ENCODE measurements around the gene WWOX.
A peak's percentile ranks its signal among the peaks of the same experiment; 100 is the strongest.

Gene WWOX

GRCh38 chr16:78641433-78641832, 542.0 kb downstream of the WWOX start:
- H3K9me3 ChIP-seq (ENCODE audit: control insufficient read depth in 2 of 2, low read length in 2 of 2) = no peaks in the 10 kb centered on the region
- no peaks in the 10 kb centered on the region for H3K36me3 ChIP-seq (ENCODE audit: control insufficient read depth in 2 of 2, insufficient read depth in 2 of 2, low read length in 2 of 2)
- H3K9ac ChIP-seq (ENCODE audit: low read length in 2 of 2) = no peak overlapping the region
- H3K27ac ChIP-seq (ENCODE audit: low read length) = no peak overlapping the region
- no peaks in the 10 kb centered on the region for H3K27me3 ChIP-seq (ENCODE audit: control insufficient read depth in 1 of 2, insufficient read depth in 2 of 2, low read length in 2 of 2)
- no peak overlapping the region for H3K4me3 ChIP-seq (ENCODE audit: low read length in 2 of 2)
- H3K4me1 ChIP-seq (ENCODE audit: control insufficient read depth, insufficient read depth, low read length) = no peaks in the 10 kb centered on the region

- Histone ChIP-seq H3K4me1 (ENCODE audit: control insufficient read depth, insufficient read depth, low read length) (no peaks in the 10 kb centered on the region), H3K27me3 (ENCODE audit: control insufficient read depth in 1 of 2, insufficient read depth in 2 of 2, low read length in 2 of 2) (no peaks in the 10 kb centered on the region), H3K9me3 (ENCODE audit: control insufficient read depth in 2 of 2, low read length in 2 of 2) (no peaks in the 10 kb centered on the region), H3K27ac (ENCODE audit: low read length) (no peak overlapping the region), H3K36me3 (ENCODE audit: control insufficient read depth in 2 of 2, insufficient read depth in 2 of 2, low read length in 2 of 2) (no peaks in the 10 kb centered on the region), H3K4me3 (ENCODE audit: low read length in 2 of 2) (no peak overlapping the region), H3K9ac (ENCODE audit: low read length in 2 of 2) (no peak overlapping the region)
These were observed 543.3 kb downstream of the WWOX start for GRCh38 chr16:78642621-78643285.

DNA sequence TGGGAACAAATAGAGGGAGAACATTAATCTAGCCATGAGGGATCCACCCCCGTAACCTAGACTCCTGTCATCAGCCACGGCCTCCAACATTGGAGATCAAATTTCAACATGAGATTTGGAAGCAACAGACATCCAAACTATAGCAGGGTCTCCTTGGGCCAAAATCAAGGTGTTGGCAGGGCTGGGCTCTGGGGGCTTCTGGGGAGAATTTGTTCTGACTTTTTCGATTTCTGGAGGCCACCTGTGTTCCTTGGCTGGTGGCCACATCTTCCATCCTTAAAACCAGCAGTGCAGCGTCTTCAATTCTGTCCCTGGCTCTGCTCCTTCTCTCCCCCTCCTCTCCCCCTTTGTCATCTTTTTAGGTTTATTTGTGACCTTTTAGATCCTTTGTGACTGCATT, 546.2 kb downstream of the WWOX start:
- Histone ChIP-seq H3K27ac (ENCODE audit: low read length) (no peak overlapping the region), H3K9ac (ENCODE audit: low read length in 2 of 2) (no peak overlapping the region), H3K9me3 (ENCODE audit: control insufficient read depth in 2 of 2, low read length in 2 of 2) (no peaks in the 10 kb centered on the region), H3K36me3 (ENCODE audit: control insufficient read depth in 2 of 2, insufficient read depth in 2 of 2, low read length in 2 of 2) (no peaks in the 10 kb centered on the region), H3K27me3 (ENCODE audit: control insufficient read depth in 1 of 2, insufficient read depth in 2 of 2, low read length in 2 of 2) (no peaks in the 10 kb centered on the region), H3K4me3 (ENCODE audit: low read length in 2 of 2) (no peak overlapping the region), H3K4me1 (ENCODE audit: control insufficient read depth, insufficient read depth, low read length) (peaks cover 6% of the 10 kb centered on the region)

GRCh38 chr16:78647019-78647418, 547.6 kb downstream of the WWOX start:
- Histone ChIP-seq H3K9ac (ENCODE audit: low read length in 2 of 2) (no peak overlapping the region), H3K36me3 (ENCODE audit: control insufficient read depth in 2 of 2, insufficient read depth in 2 of 2, low read length in 2 of 2) (no peaks in the 10 kb centered on the region), H3K4me1 (ENCODE audit: control insufficient read depth, insufficient read depth, low read length) (peaks cover 6% of the 10 kb centered on the region), H3K27ac (ENCODE audit: low read length) (no peak overlapping the region), H3K27me3 (ENCODE audit: control insufficient read depth in 1 of 2, insufficient read depth in 2 of 2, low read length in 2 of 2) (no peaks in the 10 kb centered on the region), H3K9me3 (ENCODE audit: control insufficient read depth in 2 of 2, low read length in 2 of 2) (no peaks in the 10 kb centered on the region), H3K4me3 (ENCODE audit: low read length in 2 of 2) (no peak overlapping the region)

- Histone ChIP-seq H3K27ac (ENCODE audit: low read length) (no peak overlapping the region), H3K9me3 (ENCODE audit: control insufficient read depth in 2 of 2, low read length in 2 of 2) (no peaks in the 10 kb centered on the region), H3K9ac (ENCODE audit: low read length in 2 of 2) (no peak overlapping the region), H3K4me1 (ENCODE audit: control insufficient read depth, insufficient read depth, low read length) (peaks cover 6% of the 10 kb centered on the region), H3K27me3 (ENCODE audit: control insufficient read depth in 1 of 2, insufficient read depth in 2 of 2, low read length in 2 of 2) (no peaks in the 10 kb centered on the region), H3K36me3 (ENCODE audit: control insufficient read depth in 2 of 2, insufficient read depth in 2 of 2, low read length in 2 of 2) (no peaks in the 10 kb centered on the region), H3K4me3 (ENCODE audit: low read length in 2 of 2) (no peak overlapping the region)
These were observed 548.0 kb downstream of the WWOX start for GRCh38 chr16:78647491-78647890.

DNA sequence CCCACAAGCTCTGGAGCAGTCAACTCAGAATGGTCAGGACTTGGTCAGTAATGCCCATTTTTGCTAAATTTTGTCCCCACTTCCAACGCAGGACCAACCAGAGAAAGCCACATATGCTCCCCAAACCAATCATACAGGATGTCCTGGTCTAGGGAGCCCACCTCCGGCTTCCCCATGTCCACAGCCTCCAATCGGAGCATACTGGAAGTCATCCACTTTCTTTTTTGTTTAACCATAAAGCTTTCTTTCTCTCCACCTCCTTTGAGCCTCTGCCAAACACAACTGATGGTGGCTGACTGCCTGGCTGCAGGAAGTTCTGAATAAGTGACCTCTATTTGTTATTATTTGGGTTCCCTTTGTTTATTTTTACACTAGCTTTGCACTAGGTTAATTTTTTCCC, 549.1 kb downstream of the WWOX start:
- Histone ChIP-seq H3K9me3 (ENCODE audit: control insufficient read depth in 2 of 2, low read length in 2 of 2) (no peaks in the 10 kb centered on the region), H3K4me3 (ENCODE audit: low read length in 2 of 2) (peak overlapping the region in 1 of 2 donors; percentile 40), H3K27me3 (ENCODE audit: control insufficient read depth in 1 of 2, insufficient read depth in 2 of 2, low read length in 2 of 2) (no peaks in the 10 kb centered on the region), H3K36me3 (ENCODE audit: control insufficient read depth in 2 of 2, insufficient read depth in 2 of 2, low read length in 2 of 2) (no peaks in the 10 kb centered on the region), H3K27ac (ENCODE audit: low read length) (no peak overlapping the region), H3K4me1 (ENCODE audit: control insufficient read depth, insufficient read depth, low read length) (peaks cover 6% of the 10 kb centered on the region), H3K9ac (ENCODE audit: low read length in 2 of 2) (no peak overlapping the region)

GRCh38 chr16:78650339-78651074, 551.1 kb downstream of the WWOX start:
- Histone ChIP-seq H3K27ac (ENCODE audit: low read length) (no peak overlapping the region), H3K36me3 (ENCODE audit: control insufficient read depth in 2 of 2, insufficient read depth in 2 of 2, low read length in 2 of 2) (no peaks in the 10 kb centered on the region), H3K9me3 (ENCODE audit: control insufficient read depth in 2 of 2, low read length in 2 of 2) (no peaks in the 10 kb centered on the region), H3K4me1 (ENCODE audit: control insufficient read depth, insufficient read depth, low read length) (peaks cover 6% of the 10 kb centered on the region), H3K9ac (ENCODE audit: low read length in 2 of 2) (no peak overlapping the region), H3K27me3 (ENCODE audit: control insufficient read depth in 1 of 2, insufficient read depth in 2 of 2, low read length in 2 of 2) (no peaks in the 10 kb centered on the region), H3K4me3 (ENCODE audit: low read length in 2 of 2) (no peak overlapping the region)

- H3K4me1 ChIP-seq (ENCODE audit: control insufficient read depth, insufficient read depth, low read length) = no peaks in the 10 kb centered on the region
- H3K27ac ChIP-seq (ENCODE audit: low read length) = no peak overlapping the region
These were observed 555.5 kb downstream of the WWOX start for GRCh38 chr16:78654929-78655328.

GRCh38 chr16:78655331-78656113, 556.1 kb downstream of the WWOX start:
- H3K4me3 ChIP-seq (ENCODE audit: low read length in 2 of 2) = no peak overlapping the region
- H3K27me3 ChIP-seq (ENCODE audit: control insufficient read depth in 1 of 2, insufficient read depth in 2 of 2, low read length in 2 of 2) = no peaks in the 10 kb centered on the region
- H3K27ac ChIP-seq (ENCODE audit: low read length) = no peak overlapping the region
- no peak overlapping the region for H3K9ac ChIP-seq (ENCODE audit: low read length in 2 of 2)
- H3K9me3 ChIP-seq (ENCODE audit: control insufficient read depth in 2 of 2, low read length in 2 of 2) = no peaks in the 10 kb centered on the region
- no peaks in the 10 kb centered on the region for H3K4me1 ChIP-seq (ENCODE audit: control insufficient read depth, insufficient read depth, low read length)
- H3K36me3 ChIP-seq (ENCODE audit: control insufficient read depth in 2 of 2, insufficient read depth in 2 of 2, low read length in 2 of 2) = no peaks in the 10 kb centered on the region

More at GRCh38 chr16:78654929-78655328, 555.5 kb downstream of the WWOX start:
- H3K9me3 ChIP-seq (ENCODE audit: control insufficient read depth in 2 of 2, low read length in 2 of 2) = no peaks in the 10 kb centered on the region
- no peaks in the 10 kb centered on the region for H3K27me3 ChIP-seq (ENCODE audit: control insufficient read depth in 1 of 2, insufficient read depth in 2 of 2, low read length in 2 of 2)
- H3K9ac ChIP-seq (ENCODE audit: low read length in 2 of 2) = no peak overlapping the region
- no peaks in the 10 kb centered on the region for H3K36me3 ChIP-seq (ENCODE audit: control insufficient read depth in 2 of 2, insufficient read depth in 2 of 2, low read length in 2 of 2)
- H3K4me3 ChIP-seq (ENCODE audit: low read length in 2 of 2) = no peak overlapping the region

DNA sequence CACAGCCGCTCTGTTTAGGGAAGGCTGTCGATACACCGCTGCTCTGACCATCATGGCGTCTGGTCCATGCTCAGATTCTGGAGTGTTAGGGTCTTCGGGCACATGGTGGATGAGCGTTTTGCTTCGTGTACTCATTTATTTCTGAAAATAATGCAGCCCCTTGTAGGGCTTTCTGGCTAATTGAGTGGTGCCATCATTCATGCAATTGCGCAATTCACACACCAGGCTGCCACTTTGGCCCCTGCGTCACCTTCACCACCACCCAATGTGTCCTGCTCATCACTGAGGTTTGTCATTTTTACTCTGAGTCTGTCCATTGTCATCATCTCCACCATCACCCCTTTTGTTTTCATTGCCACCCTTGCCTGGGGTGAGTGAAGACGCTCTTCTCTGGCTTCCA, 557.4 kb downstream of the WWOX start:
- Histone ChIP-seq H3K9ac (ENCODE audit: low read length in 2 of 2) (no peak overlapping the region), H3K27ac (ENCODE audit: low read length) (no peak overlapping the region), H3K4me1 (ENCODE audit: control insufficient read depth, insufficient read depth, low read length) (no peaks in the 10 kb centered on the region), H3K9me3 (ENCODE audit: control insufficient read depth in 2 of 2, low read length in 2 of 2) (no peaks in the 10 kb centered on the region), H3K36me3 (ENCODE audit: control insufficient read depth in 2 of 2, insufficient read depth in 2 of 2, low read length in 2 of 2) (no peaks in the 10 kb centered on the region), H3K4me3 (ENCODE audit: low read length in 2 of 2) (no peak overlapping the region), H3K27me3 (ENCODE audit: control insufficient read depth in 1 of 2, insufficient read depth in 2 of 2, low read length in 2 of 2) (no peaks in the 10 kb centered on the region)
